Lung (tissue), 16 donors: ENCODE results near the gene RAB22A. TPM values are rescaled to one million over a fixed set of nuclear protein-coding genes. Genes with fewer than 3 reads are reported as not detected.

Experiments used
- ATAC-seq: fragments of 200-7000 bp; cut with Tn5 transposase; one replicate; pipeline ENCODE4 v1.9.1; 2020; ENCODE audit warnings: moderate number of reproducible peaks; ENCODE audit not compliant: insufficient read depth, low FRiP score
- DNase-seq, 3 donors: peaks; one replicate each; pipeline ENCODE4 v3.0.0-alpha.2; 2013 to 2017
- H3K27ac ChIP-seq, 2 donors: one replicate each; pipeline ENCODE4 v1.5.1; 2013; ENCODE audit warnings: mild to moderate bottlenecking in 2 of 2, moderate library complexity in 2 of 2, control low read depth in 1 of 2, inconsistent platforms in 1 of 2, low read depth in 1 of 2, low read length in 1 of 2
- H3K27me3 ChIP-seq, 3 donors: one replicate each; pipeline ENCODE4 v1.5.1; 2013; ENCODE audit warnings: low read length in 2 of 3; ENCODE audit not compliant: control insufficient read depth in 3 of 3, insufficient read depth in 3 of 3
- H3K36me3 ChIP-seq, 4 donors: one replicate each; pipeline ENCODE4 v1.5.1; 2013; ENCODE audit warnings: low read length in 4 of 4, mild to moderate bottlenecking in 1 of 4, moderate library complexity in 1 of 4; ENCODE audit not compliant: control insufficient read depth in 4 of 4, insufficient read depth in 4 of 4
- H3K4me1 ChIP-seq, 5 donors: one replicate each; pipeline ENCODE4 v1.5.1; 2013; ENCODE audit warnings: low read length in 5 of 5, mild to moderate bottlenecking in 2 of 5, moderate library complexity in 1 of 5; ENCODE audit not compliant: control insufficient read depth in 5 of 5, insufficient read depth in 5 of 5
- H3K4me3 ChIP-seq: one replicate; pipeline ENCODE4 v1.5.1; 2013; ENCODE audit warnings: mild to moderate bottlenecking, control low read depth, moderate library complexity
- H3K9ac ChIP-seq, 2 donors: one replicate each; pipeline ENCODE4 v1.5.1; 2013; ENCODE audit warnings: low read length in 2 of 2, control low read depth in 1 of 2; ENCODE audit not compliant: insufficient read depth in 1 of 2
- H3K9me3 ChIP-seq, 4 donors: one replicate each; pipeline ENCODE4 v1.5.1; 2013; ENCODE audit warnings: low read length in 3 of 4, mild to moderate bottlenecking in 1 of 4, moderate library complexity in 1 of 4; ENCODE audit not compliant: control insufficient read depth in 4 of 4, insufficient read depth in 3 of 4
- CTCF ChIP-seq: IDR thresholded peaks from 2 replicates; pipeline ENCODE4 v1.5.1; 2012; ENCODE audit warnings: mild to moderate bottlenecking; ENCODE audit errors: control extremely low read depth, extremely low read depth
- WGBS, 2 donors: extraction: QIAGEN DNeasy Blood & Tissue Kit; methylation state at CpG; one replicate each; pipeline ENCODE4 v1.1.7; 2013; 5-methylcytosine and 5-hydroxymethylcytosine counted together
- long read RNA-seq, 5 donors: transcript quantifications; one replicate each; lab custom pipeline, GENCODE V29; 2026
- polyA plus RNA-seq, 2 donors: library from polyadenylated mRNA; stranded (reverse); fragments of 200-250 nt; gene quantifications; one replicate each; pipeline ENCODE4 v1.2.1, GENCODE V29; 2013
- total RNA-seq, 2 donors: library from RNA; depleted of rRNA in 1 of 2; stranded (reverse); fragments of >200 nt in 1 of 2; gene quantifications; one replicate each; pipeline ENCODE4 v1.2.1, GENCODE V29; 2014 to 2021
- donor health status: control.
- donor health status: control.
- donor health status: Bipolar disorder and iron deficiency.
- donor health status: healthy.
- donor health status: DM: yes; HTN: yes; CAD: no.

RAB22A gene
- total RNA-seq (10 to 100 TPM; 19.5 to 25.1 TPM), polyA plus RNA-seq (1 to 10 TPM; 6.0 to 6.1 TPM)
- long read RNA-seq, donor 1, full-length matches to known transcripts: 2 of 14 reads
- long read RNA-seq, donor 1, partial matches to known transcripts: 12 of 14 reads
- long read RNA-seq, donor 1, other reads (novel, unspliced or antisense): 0 of 14 reads
- long read RNA-seq, donor 2, full-length matches to known transcripts: 2 of 8 reads
- long read RNA-seq, donor 2, partial matches to known transcripts: 6 of 8 reads
- long read RNA-seq, donor 2, other reads (novel, unspliced or antisense): 0 of 8 reads
- long read RNA-seq, donor 3, full-length matches to known transcripts: 6 of 6 reads
- long read RNA-seq, donor 3, partial matches to known transcripts: 0 of 6 reads
- long read RNA-seq, donor 3, other reads (novel, unspliced or antisense): 0 of 6 reads
- long read RNA-seq, donor 4, full-length matches to known transcripts: 2 of 15 reads
- long read RNA-seq, donor 4, partial matches to known transcripts: 13 of 15 reads
- long read RNA-seq, donor 4, other reads (novel, unspliced or antisense): 0 of 15 reads
- long read RNA-seq, donor 5, full-length matches to known transcripts: 10 of 29 reads
- long read RNA-seq, donor 5, partial matches to known transcripts: 19 of 29 reads
- long read RNA-seq, donor 5, other reads (novel, unspliced or antisense): 0 of 29 reads

- peaks cover 0 to 12% (median 2%) of the 10 kb centered on the region in 5 donors for H3K4me1 ChIP-seq
- TF ChIP-seq CTCF: no peak
- DNase-seq: peak; percentile 79 to 84 (median 80)
- H3K4me3 ChIP-seq: peak within 1 kb of the TSS; percentile 99
- H3K36me3 ChIP-seq: peaks cover 0 to 19% (median 11%) of the 10 kb centered on the region in 4 donors
- no peaks in the 10 kb centered on the region for H3K27me3 ChIP-seq
- no peaks in the 10 kb centered on the region for H3K9me3 ChIP-seq
- H3K27ac ChIP-seq: peak within 1 kb of the TSS; percentile 93
- 0 to 1% methylated on average over 62 to 73 of the region's 73 CpGs for WGBS, 2 donors
- H3K9ac ChIP-seq: peak within 1 kb of the TSS; percentile 74 to 77
- ATAC-seq: peak; percentile 93
These were observed at the start of gene RAB22A for GRCh38 chr20:58309591-58310290. TSS of gene RAB22A (plus strand) at chr20:58309715. CDS start at chr20:58309977, 262 bp downstream.

- Histone ChIP-seq H3K36me3 (peaks cover 3 to 20% (median 6%) of the 10 kb centered on the region in 4 donors), H3K9me3 (no peaks in the 10 kb centered on the region), H3K4me1 (no peaks in the 10 kb centered on the region), H3K27ac (no peak overlapping the region), H3K4me3 (no peak overlapping the region), H3K27me3 (no peaks in the 10 kb centered on the region), H3K9ac (no peak overlapping the region)
- peak in 1 of 3 donors; percentile 38 for DNase-seq
- WGBS, 2 donors: 84 to 85% methylated on average over 5 of the region's 5 CpGs
- no peak for ATAC-seq
- TF ChIP-seq CTCF: no peak
These were observed 49.5 kb upstream of the RAB22A start for GRCh38 chr20:58260006-58260405.

GRCh38 chr20:58261660-58262059 lies 47.9 kb upstream of the RAB22A start:
- no peak for TF ChIP-seq CTCF
- WGBS, 2 donors: 91 to 94% methylated on average over 3 of the region's 3 CpGs
- H3K4me3 ChIP-seq: no peak overlapping the region
- no peaks in the 10 kb centered on the region for H3K9me3 ChIP-seq
- ATAC-seq: no peak
- no peak overlapping the region for H3K27ac ChIP-seq
- no peaks in the 10 kb centered on the region for H3K4me1 ChIP-seq
- no peak overlapping the region for H3K9ac ChIP-seq
- DNase-seq: no peak
- peaks cover 3 to 20% (median 6%) of the 10 kb centered on the region in 4 donors for H3K36me3 ChIP-seq
- H3K27me3 ChIP-seq: no peaks in the 10 kb centered on the region
